Hippocampal formation (tissue), 2 donors: Measurements from ENCODE around the gene NCAPG2.

Experiments used
- DNase-seq, 2 donors: peaks; one replicate each; lab custom pipeline; 2025; lab: John Stamatoyannopoulos, UW

Gene NCAPG2

GRCh38 chr7:158733220-158733519 is 28.6 kb upstream of the NCAPG2 start:
- no peak for DNase-seq

GRCh38 chr7:158732494-158733219 is 28.1 kb upstream of the NCAPG2 start:
- DNase-seq = no peak

- no peak for DNase-seq
These were observed 27.2 kb upstream of the NCAPG2 start for GRCh38 chr7:158731761-158732160.

GRCh38 chr7:158730383-158731346 is 26.1 kb upstream of the NCAPG2 start:
- DNase-seq = no peak

GRCh38 chr7:158729646-158730382 is 25.2 kb upstream of the NCAPG2 start:
- DNase-seq = no peak

- DNase-seq = no peak
These were observed 24.5 kb upstream of the NCAPG2 start for GRCh38 chr7:158728911-158729645.

- no peak for DNase-seq
These were observed 23.1 kb upstream of the NCAPG2 start for GRCh38 chr7:158727690-158728089.

GRCh38 chr7:158726277-158726807 is 21.7 kb upstream of the NCAPG2 start:
- DNase-seq = no peak

- DNase-seq = no peak
These were observed 20.8 kb upstream of the NCAPG2 start for GRCh38 chr7:158725506-158725800.

- no peak for DNase-seq
These were observed 20.3 kb upstream of the NCAPG2 start for GRCh38 chr7:158724658-158725505.

- DNase-seq = no peak
These were observed 19.2 kb upstream of the NCAPG2 start for GRCh38 chr7:158723714-158724385.

GRCh38 chr7:158723266-158723665 is 18.7 kb upstream of the NCAPG2 start:
- no peak for DNase-seq

- no peak for DNase-seq
These were observed 18.1 kb upstream of the NCAPG2 start for GRCh38 chr7:158722574-158723237.

GRCh38 chr7:158720112-158720511 is 15.5 kb upstream of the NCAPG2 start:
- DNase-seq = no peak

GRCh38 chr7:158716802-158717201 is 12.2 kb upstream of the NCAPG2 start:
- DNase-seq = no peak

GRCh38 chr7:158710651-158711102 is 6.1 kb upstream of the NCAPG2 start:
- DNase-seq = no peak

GRCh38 chr7:158707610-158708009 is 3.0 kb upstream of the NCAPG2 start:
- DNase-seq = no peak

GRCh38 chr7:158706710-158707590 is 2.3 kb upstream of the NCAPG2 start:
- DNase-seq = no peak
